H9 (cell line): ENCODE results near the gene ZBBX. TPM values are rescaled to one million over a fixed set of nuclear protein-coding genes. Genes with fewer than 3 reads are reported as not detected.
A peak's percentile ranks its signal among the peaks of the same experiment; 100 is the strongest.

Source experiments
- DNase-seq: peaks from one replicate; pipeline ENCODE4 v3.0.0-alpha.2; 2017
- H2AFZ ChIP-seq: one replicate; pipeline ENCODE4 v1.6.1; 2013; ENCODE audit warnings: mild to moderate bottlenecking, low read length, control low read depth, moderate library complexity
- H2AK5ac ChIP-seq: 2 replicates; pipeline ENCODE4 v1.6.1; 2013; ENCODE audit warnings: low read length, control low read depth, mixed read lengths; ENCODE audit not compliant: insufficient read length
- H2BK120ac ChIP-seq: one replicate; pipeline ENCODE4 v1.6.1; 2013; ENCODE audit warnings: low read depth, mild to moderate bottlenecking, low read length, control low read depth, inconsistent platforms; ENCODE audit not compliant: poor library complexity, severe bottlenecking
- H2BK12ac ChIP-seq: 2 replicates; pipeline ENCODE4 v1.6.1; 2013; ENCODE audit warnings: low read length, control low read depth, mixed read lengths, low read depth; ENCODE audit not compliant: insufficient read length
- H2BK15ac ChIP-seq: 2 replicates; pipeline ENCODE4 v1.6.1; 2013; ENCODE audit warnings: low read depth, low read length, control low read depth
- H2BK20ac ChIP-seq: one replicate; pipeline ENCODE4 v1.6.1; 2013; ENCODE audit warnings: low read depth, mild to moderate bottlenecking, low read length, control low read depth, inconsistent platforms; ENCODE audit not compliant: poor library complexity, severe bottlenecking
- H2BK5ac ChIP-seq: 2 replicates; pipeline ENCODE4 v1.6.1; 2013; ENCODE audit warnings: low read length, control low read depth, mixed read lengths; ENCODE audit not compliant: insufficient read length
- H3K14ac ChIP-seq: 2 replicates; pipeline ENCODE4 v1.6.1; 2013; ENCODE audit warnings: low read length, control low read depth; ENCODE audit not compliant: insufficient read depth
- H3K18ac ChIP-seq: 2 replicates; pipeline ENCODE4 v1.6.1; 2013; ENCODE audit warnings: low read depth, mild to moderate bottlenecking, mixed read lengths, low read length, control low read depth; ENCODE audit not compliant: insufficient read length
- H3K23ac ChIP-seq: 2 replicates; pipeline ENCODE4 v1.6.1; 2013; ENCODE audit warnings: low read length, control low read depth, mixed read lengths, low read depth; ENCODE audit not compliant: insufficient read length
- H3K23me2 ChIP-seq: 2 replicates; pipeline ENCODE4 v1.6.1; 2013; ENCODE audit warnings: low read depth, mild to moderate bottlenecking, mixed read lengths, low read length, control low read depth; ENCODE audit not compliant: insufficient read length, poor library complexity, severe bottlenecking
- H3K27ac ChIP-seq: 2 replicates; pipeline ENCODE4 v1.5.1; 2013; ENCODE audit warnings: low read length, control low read depth, mixed read lengths, low read depth; ENCODE audit not compliant: insufficient read length
- H3K27me3 ChIP-seq: 2 replicates; pipeline ENCODE4 v1.6.1; 2013; ENCODE audit warnings: low read length, control low read depth, inconsistent platforms; ENCODE audit not compliant: insufficient read depth
- H3K4ac ChIP-seq: 2 replicates; pipeline ENCODE4 v1.6.1; 2013; ENCODE audit warnings: low read depth, mild to moderate bottlenecking, control low read depth, inconsistent platforms, low read length, moderate library complexity
- H3K4me1 ChIP-seq: 2 replicates; pipeline ENCODE4 v1.6.1; 2013; ENCODE audit warnings: low read length, control low read depth, inconsistent platforms; ENCODE audit not compliant: insufficient read depth
- H3K4me2 ChIP-seq: 2 replicates; pipeline ENCODE4 v1.6.1; 2013; ENCODE audit warnings: low read length, control low read depth, mixed read lengths; ENCODE audit not compliant: insufficient read length, insufficient read depth
- H3K56ac ChIP-seq: 2 replicates; pipeline ENCODE4 v1.6.1; 2013; ENCODE audit warnings: low read depth, mild to moderate bottlenecking, mixed read lengths, low read length, control low read depth; ENCODE audit not compliant: insufficient read length
- H3K79me1 ChIP-seq: 2 replicates; pipeline ENCODE4 v1.6.1; 2013; ENCODE audit warnings: low read depth, mild to moderate bottlenecking, moderate library complexity, low read length, control low read depth, inconsistent platforms; ENCODE audit not compliant: insufficient read depth, poor library complexity, severe bottlenecking
- H3K79me2 ChIP-seq: 2 replicates; pipeline ENCODE4 v1.6.1; 2013; ENCODE audit warnings: low read length, control low read depth, inconsistent platforms; ENCODE audit not compliant: insufficient read depth
- H3K9ac ChIP-seq: 2 replicates; pipeline ENCODE4 v1.6.1; 2013; ENCODE audit warnings: low read length, control low read depth, mixed read lengths; ENCODE audit not compliant: insufficient read length; ENCODE audit errors: extremely low read depth
- H3K9me3 ChIP-seq: one replicate; pipeline ENCODE4 v1.6.1; 2013; ENCODE audit warnings: low read depth, low read length, inconsistent platforms; ENCODE audit not compliant: control insufficient read depth
- H3T11ph ChIP-seq: one replicate; pipeline ENCODE4 v1.6.1; 2013; ENCODE audit warnings: mild to moderate bottlenecking, low read length, control low read depth, inconsistent platforms
- H4K20me1 ChIP-seq: one replicate; pipeline ENCODE4 v1.6.1; 2013; ENCODE audit not compliant: control insufficient read depth, insufficient read length, insufficient read depth
- H4K5ac ChIP-seq: 2 replicates; pipeline ENCODE4 v1.6.1; 2013; ENCODE audit warnings: low read depth, mild to moderate bottlenecking, mixed read lengths, low read length, control low read depth; ENCODE audit not compliant: insufficient read length
- H4K8ac ChIP-seq: replicated peaks from 2 replicates; pipeline ENCODE4 v1.6.1; 2013; ENCODE audit warnings: low read length, control low read depth, mixed read lengths, low read depth; ENCODE audit not compliant: insufficient read length
- H4K91ac ChIP-seq: 2 replicates; pipeline ENCODE4 v1.6.1; 2013; ENCODE audit warnings: low read depth, mild to moderate bottlenecking, moderate library complexity, mixed read lengths, low read length, control low read depth; ENCODE audit not compliant: insufficient read length
- H3K27ac Mint-ChIP-seq, 3 experiments: 2 replicates in 2 of 3; 3 replicates in 1 of 3; pipeline ENCODE4 v1.8.0; 2020 to 2021; ENCODE audit warnings: mixed read lengths in 3 of 3, mild to moderate bottlenecking in 1 of 3, moderate library complexity in 1 of 3
- H3K27me3 Mint-ChIP-seq: 2 replicates; pipeline ENCODE4 v1.8.0; 2021; ENCODE audit warnings: low read depth, mild to moderate bottlenecking, moderate library complexity, mixed read lengths
- H3K36me3 Mint-ChIP-seq, 3 experiments: 2 replicates in 2 of 3; 3 replicates in 1 of 3; pipeline ENCODE4 v1.8.0; 2020 to 2021; ENCODE audit warnings: low read depth in 3 of 3, mixed read lengths in 3 of 3; ENCODE audit not compliant: insufficient read depth in 1 of 3
- H3K4me1 Mint-ChIP-seq, 2 experiments: 2 replicates each; pipeline ENCODE4 v1.8.0; 2020; ENCODE audit warnings: mixed read lengths in 2 of 2
- H3K4me3 Mint-ChIP-seq, 2 experiments: 2 replicates in 1 of 2; 3 replicates in 1 of 2; pipeline ENCODE4 v1.8.0; 2020 to 2021; ENCODE audit warnings: mild to moderate bottlenecking in 2 of 2, mixed read lengths in 2 of 2, moderate library complexity in 1 of 2
- H3K9me3 Mint-ChIP-seq, 2 experiments: 2 replicates in 1 of 2; 3 replicates in 1 of 2; pipeline ENCODE4 v1.8.0; 2020; ENCODE audit warnings: mild to moderate bottlenecking in 2 of 2, mixed read lengths in 2 of 2, moderate library complexity in 1 of 2
- CTCF ChIP-seq: fragments of 200-600 bp; sonication (generic); conservative IDR thresholded peaks from 3 replicates; pipeline ENCODE4 v1.8.0; 2021; ENCODE audit warnings: antibody characterized with exemption, mild to moderate bottlenecking
- WGBS: extraction: QIAGEN DNeasy Blood & Tissue Kit; methylation state at CpG from one replicate; pipeline ENCODE4 v1.1.7; 2013; ENCODE audit warnings: missing lambda C conversion rate, low lambda C conversion rate, mixed read lengths; ENCODE audit not compliant: insufficient read length; ENCODE audit errors: extremely low coverage; 5-methylcytosine and 5-hydroxymethylcytosine counted together
- total RNA-seq: library from RNA; stranded (reverse); gene quantifications from 2 replicates; pipeline ENCODE4 v1.2.1, GENCODE V29; 2021

Gene ZBBX
- total RNA-seq, 1 experiment from 2014 or later, result 2.4 TPM

- Histone ChIP-seq H3K4me1 (no peaks in the 10 kb centered on the region), H3T11ph (no peak overlapping the region), H3K23ac (no peak overlapping the region), H3K18ac (no peak overlapping the region), H4K8ac (no peak overlapping the region), H3K23me2 (no peaks in the 10 kb centered on the region), H2BK20ac (no peak overlapping the region), H3K4ac (no peak overlapping the region), H4K5ac (no peak overlapping the region), H3K27me3 (no peaks in the 10 kb centered on the region), H3K79me2 (no peaks in the 10 kb centered on the region), H3K56ac (no peak overlapping the region), H2BK5ac (no peak overlapping the region), H3K79me1 (no peaks in the 10 kb centered on the region), H2BK120ac (no peak overlapping the region), H3K9me3 (no peaks in the 10 kb centered on the region), H2BK12ac (no peak overlapping the region), H2AFZ (no peak overlapping the region), H4K20me1 (no peaks in the 10 kb centered on the region), H3K14ac (no peak overlapping the region), H3K27ac (no peak overlapping the region), H3K4me2 (no peak overlapping the region), H2BK15ac (no peak overlapping the region), H4K91ac (no peak overlapping the region), H3K9ac (no peak overlapping the region), H2AK5ac (no peak overlapping the region)
- H3K36me3 Mint-ChIP-seq, result no peaks in the 10 kb centered on the region
- H3K27me3 Mint-ChIP-seq, result no peaks in the 10 kb centered on the region
- H3K27ac Mint-ChIP-seq, result peak overlapping the region in 1 of 3 experiments; percentile 50; a peak in 1 of 7 replicates
- WGBS, result no CpG with 5 or more reads among the region's 1 CpG
- TF ChIP-seq CTCF, result no peak
- H3K4me1 Mint-ChIP-seq, result no peaks in the 10 kb centered on the region
- no peak for DNase-seq
- H3K4me3 Mint-ChIP-seq, result no peak overlapping the region
- no peaks in the 10 kb centered on the region; a peak in 1 of 5 replicates for H3K9me3 Mint-ChIP-seq
Observed at GRCh38 chr3:167198949-167199600, 181.0 kb downstream of the ZBBX start.

Other genes starting within 250 kb of the ZBBX start
- gene SERPINI2, start 93.7 kb upstream of the ZBBX start, total RNA-seq, result 0.22 TPM in 1 of 2 replicates, not detected in the other